ENCODE measurements around the gene KDM4E. TPM values are rescaled to one million over a fixed set of nuclear protein-coding genes. Genes with fewer than 3 reads are reported as not detected.
A peak's percentile ranks its signal among the peaks of the same experiment; 100 is the strongest.
"Not testable (repeated sequence)": the region's sequence is repeated elsewhere in the genome, so short reads cannot be mapped to it uniquely, and the experiment has no call there.

The KDM4E gene
- total and polyA plus RNA-seq, 9 of the 15 experiments (the other 6 are each of a cell fraction or from before 2014, with no cell fraction given), result 0.04 TPM; not detected in 8

GRCh38 chr11:95016139-95016538 is 8.9 kb upstream of the KDM4E start:
- Histone ChIP-seq H3K4me3 (no peak overlapping the region), H3K79me2 (ENCODE audit: control insufficient read depth, insufficient read depth, low read length) (no peaks in the 10 kb centered on the region), H3K9me1 (ENCODE audit: control insufficient read depth, insufficient read depth, low read length) (no peaks in the 10 kb centered on the region), H2AFZ (ENCODE audit: low read depth, low read length) (peak overlapping the region; percentile 15; the same call in 1 of the 2 replicates), H4K20me1 (replicated peaks; ENCODE audit: control insufficient read depth, insufficient read depth, low read length) (no peaks in the 10 kb centered on the region), H3K36me3 (ENCODE audit: control insufficient read depth, insufficient read depth, low read length) (no peaks in the 10 kb centered on the region), H3K27me3 (ENCODE audit: control insufficient read depth in 2 of 2, insufficient read depth in 2 of 2, low read length in 2 of 2) (peaks cover 0 to 16% of the 10 kb centered on the region in 2 experiments; a peak in 2 of 5 replicates), H3K4me2 (ENCODE audit: insufficient read depth, low read length) (no peak overlapping the region), H3K27ac (ENCODE audit: extremely low read depth, low read depth, low read length) (no peak overlapping the region), H3K9me3 (replicated peaks; ENCODE audit: control insufficient read depth, insufficient read depth, low read depth, low read length) (no peaks in the 10 kb centered on the region), H3K9ac (ENCODE audit: insufficient read depth in 1 of 2, low read depth in 2 of 2, low read length in 2 of 2) (no peak overlapping the region), H3K4me1 (replicated peaks in 1 of 2; ENCODE audit: control insufficient read depth in 2 of 2, insufficient read depth in 2 of 2, low read length in 2 of 2) (no peaks in the 10 kb centered on the region; a peak in 2 of 5 replicates)
- DNase-seq (ENCODE audit: extremely low read depth in 1 of 4, low spot score in 3 of 4), result no peak
- POLR2A ChIA-PET, result no interaction called here
- ATAC-seq, result no peak
- intact Hi-C loops (cut with micrococcal nuclease) (no loop called here), in situ Hi-C loops (cut with MboI) (no loop called here)
- 6% methylated on average over 2 of the region's 2 CpGs for WGBS (ENCODE audit: insufficient coverage, low coverage, missing lambda C conversion rate)
- CTCF ChIA-PET (ENCODE audit: low intra/inter-chr PET ratio), result no interaction called here
- BruUV-seq (replicated peaks), result no TSS peak
- FAIRE-seq, result no peak
- TF ChIP-seq MCM7 (IDR thresholded peaks at IDR 0.05) (no peak), AFF1 (IDR thresholded peaks at IDR 0.05; ENCODE audit: low read depth in 1 of 2, partially characterized antibody in 2 of 2) (peak in 1 of 2 experiments; percentile 78), NFE2 (IDR thresholded peaks at IDR 0.05; ENCODE audit: low read depth) (0 out of 2 replicates have a peak, but pooled peaks have one; percentile 7)

GRCh38 chr11:95021468-95021867 is 3.6 kb upstream of the KDM4E start:
- H3K4me3 ChIP-seq; H3K27ac ChIP-seq (ENCODE audit: extremely low read depth, low read depth, low read length); H3K27me3 ChIP-seq (ENCODE audit: control insufficient read depth in 2 of 2, insufficient read depth in 2 of 2, low read length in 2 of 2); ATAC-seq; CTCF ChIA-PET (ENCODE audit: low intra/inter-chr PET ratio); H3K9me3 ChIP-seq (replicated peaks; ENCODE audit: control insufficient read depth, insufficient read depth, low read depth, low read length); H3K4me2 ChIP-seq (ENCODE audit: insufficient read depth, low read length); in situ Hi-C loops (cut with MboI); H3K36me3 ChIP-seq (ENCODE audit: control insufficient read depth, insufficient read depth, low read length); H4K20me1 ChIP-seq (replicated peaks; ENCODE audit: control insufficient read depth, insufficient read depth, low read length); DNase-seq (ENCODE audit: extremely low read depth in 1 of 4, low spot score in 3 of 4); intact Hi-C loops (cut with micrococcal nuclease); BruUV-seq (replicated peaks); H3K79me2 ChIP-seq (ENCODE audit: control insufficient read depth, insufficient read depth, low read length); H3K4me1 ChIP-seq (replicated peaks in 1 of 2; ENCODE audit: control insufficient read depth in 2 of 2, insufficient read depth in 2 of 2, low read length in 2 of 2); H3K9ac ChIP-seq (ENCODE audit: insufficient read depth in 1 of 2, low read depth in 2 of 2, low read length in 2 of 2); H3K9me1 ChIP-seq (ENCODE audit: control insufficient read depth, insufficient read depth, low read length); FAIRE-seq; H2AFZ ChIP-seq (ENCODE audit: low read depth, low read length): not testable (repeated sequence)
- POLR2A ChIA-PET, result interaction anchor here (1.2 kb wide), 1 partner anchor 46 kb away, joined by 3 read pairs; the partner anchor contains the start of gene SRSF8
- 15% methylated on average over 4 of the region's 5 CpGs for WGBS (ENCODE audit: insufficient coverage, low coverage, missing lambda C conversion rate)

- FAIRE-seq (peak; percentile 65), ATAC-seq (peak; percentile 63)
- H4K20me1 ChIP-seq (replicated peaks; ENCODE audit: control insufficient read depth, insufficient read depth, low read length); BruUV-seq (replicated peaks); H3K4me1 ChIP-seq (replicated peaks in 1 of 2; ENCODE audit: control insufficient read depth in 2 of 2, insufficient read depth in 2 of 2, low read length in 2 of 2); H3K27ac ChIP-seq (ENCODE audit: extremely low read depth, low read depth, low read length); DNase-seq (ENCODE audit: extremely low read depth in 1 of 4, low spot score in 3 of 4); H3K79me2 ChIP-seq (ENCODE audit: control insufficient read depth, insufficient read depth, low read length); H3K4me3 ChIP-seq; H3K9me1 ChIP-seq (ENCODE audit: control insufficient read depth, insufficient read depth, low read length); in situ Hi-C loops (cut with MboI); H3K9ac ChIP-seq (ENCODE audit: insufficient read depth in 1 of 2, low read depth in 2 of 2, low read length in 2 of 2); H3K27me3 ChIP-seq (ENCODE audit: control insufficient read depth in 2 of 2, insufficient read depth in 2 of 2, low read length in 2 of 2); CTCF ChIA-PET (ENCODE audit: low intra/inter-chr PET ratio); H3K4me2 ChIP-seq (ENCODE audit: insufficient read depth, low read length); H2AFZ ChIP-seq (ENCODE audit: low read depth, low read length); H3K9me3 ChIP-seq (replicated peaks; ENCODE audit: control insufficient read depth, insufficient read depth, low read depth, low read length); intact Hi-C loops (cut with micrococcal nuclease); H3K36me3 ChIP-seq (ENCODE audit: control insufficient read depth, insufficient read depth, low read length): not testable (repeated sequence)
- 5% methylated on average over 6 of the region's 9 CpGs for WGBS (ENCODE audit: insufficient coverage, low coverage, missing lambda C conversion rate)
- POLR2A ChIA-PET, result interaction anchor here (0.6 kb wide), 1 partner anchor 39 kb away, joined by 3 read pairs; no protein-coding TSS in a partner anchor
Observed at GRCh38 chr11:95025594-95025993, 536 bp downstream of the KDM4E start.

Data from K562 (cell line).